B cell (primary cell): Measurements from ENCODE around the gene EEPD1. TPM values are rescaled to one million over a fixed set of nuclear protein-coding genes. Genes with fewer than 3 reads are reported as not detected.

Experiments
- ATAC-seq: fragments of 200-7000 bp; cut with Tn5 transposase; one replicate; pipeline ENCODE4 v1.10.0; 2021; ENCODE audit warnings: low read depth, mild to moderate bottlenecking, moderate number of reproducible peaks, moderate library complexity
- CTCF ChIA-PET: fragments of 350-600 bp; sonication (Branson Sonifier 250); formaldehyde crosslinking; loops from one replicate; lab custom pipeline; 2021; ENCODE audit warnings: antibody characterized with exemption, inconsistent platforms; lab: Charles Lee
- POLR2A ChIA-PET: fragments of 350-600 bp; sonication (Branson Sonifier 250); formaldehyde crosslinking; loops from one replicate; lab custom pipeline; 2021; ENCODE audit warnings: antibody characterized with exemption; lab: Charles Lee
- DNase-seq: peaks from one replicate; pipeline ENCODE4 v3.0.0; 2013
- H2AFZ ChIP-seq: 2 replicates; pipeline ENCODE4 v1.6.1; 2012; ENCODE audit warnings: mild to moderate bottlenecking, low read depth, low read length; ENCODE audit not compliant: insufficient read depth, poor library complexity, severe bottlenecking
- H3K27ac ChIP-seq, 2 donors: 1 replicate in 1 of 2; 2 replicates in 1 of 2; pipeline ENCODE4 v1.5.1; 2012 to 2013; ENCODE audit warnings: low read length in 2 of 2, mild to moderate bottlenecking in 2 of 2, moderate library complexity in 1 of 2
- H3K27me3 ChIP-seq, 4 experiments: fragments of 200-600 bp in 1 of 4; sonication (generic) in 1 of 4; replicated peaks in 1 of 4; 1 replicate in 2 of 4; 2 replicates in 2 of 4; pipeline versions ENCODE4 v1.6.1 to v1.7.0; 2013 to 2016; ENCODE audit warnings: low read length in 3 of 4, mild to moderate bottlenecking in 2 of 4, mixed read lengths in 1 of 4, moderate library complexity in 1 of 4; ENCODE audit not compliant: insufficient read depth in 4 of 4, control insufficient read depth in 3 of 4; ENCODE audit errors: control extremely low read depth in 1 of 4
- H3K36me3 ChIP-seq, 2 experiments: replicated peaks in 1 of 2; 1 replicate in 1 of 2; 2 replicates in 1 of 2; pipeline versions ENCODE4 v1.6.1 to v1.7.1; 2013; ENCODE audit warnings: low read length in 1 of 2; ENCODE audit not compliant: insufficient read depth in 2 of 2, control insufficient read depth in 1 of 2; ENCODE audit errors: control extremely low read depth in 1 of 2, extremely low read depth in 1 of 2
- H3K4me1 ChIP-seq, 2 donors: fragments of 200-600 bp in 1 of 2; sonication (generic) in 1 of 2; 1 replicate in 1 of 2; 2 replicates in 1 of 2; pipeline versions ENCODE4 v1.5.1 to v1.6.1; 2013 to 2017; ENCODE audit warnings: low read length in 2 of 2; ENCODE audit not compliant: control insufficient read depth in 2 of 2, insufficient read depth in 2 of 2
- H3K4me2 ChIP-seq: replicated peaks from 2 replicates; pipeline ENCODE3; 2012; ENCODE audit warnings: mild to moderate bottlenecking, low read depth, low read length; ENCODE audit not compliant: poor library complexity, severe bottlenecking
- H3K4me3 ChIP-seq, 5 experiments: fragments of 200-600 bp in 1 of 5; sonication (generic) in 1 of 5; 1 replicate in 3 of 5; 2 replicates in 2 of 5; pipeline versions ENCODE4 v1.5.1 to v1.7.0; 2011 to 2016; ENCODE audit warnings: low read length in 4 of 5, mild to moderate bottlenecking in 4 of 5, low read depth in 2 of 5, control low read depth in 1 of 5, moderate library complexity in 1 of 5; ENCODE audit not compliant: insufficient read depth in 1 of 5; ENCODE audit errors: control extremely low read depth in 1 of 5, extremely low read depth in 1 of 5
- H3K79me2 ChIP-seq: fragments of 200-600 bp; sonication (generic); one replicate; pipeline ENCODE4 v1.6.0; 2016; ENCODE audit warnings: low read length; ENCODE audit not compliant: control insufficient read depth, insufficient read depth
- H3K9ac ChIP-seq: fragments of 200-600 bp; sonication (generic); 2 replicates; pipeline ENCODE4 v1.6.1; 2017; ENCODE audit warnings: mild to moderate bottlenecking, low read length, moderate library complexity
- H3K9me3 ChIP-seq, 3 donors: one replicate each; pipeline versions ENCODE4 v1.6.1 to v1.7.1; 2013; ENCODE audit warnings: low read length in 2 of 3; ENCODE audit not compliant: control insufficient read depth in 2 of 3, insufficient read depth in 1 of 3; ENCODE audit errors: control extremely low read depth in 1 of 3
- H4K20me1 ChIP-seq: 2 replicates; pipeline ENCODE4 v1.6.0; 2012; ENCODE audit warnings: mild to moderate bottlenecking, low read length; ENCODE audit not compliant: insufficient read depth, control insufficient read depth, poor library complexity, severe bottlenecking
- H3K27ac Mint-ChIP-seq: one replicate; pipeline ENCODE4 v1.8.0; 2021; ENCODE audit warnings: mixed read lengths
- H3K27me3 Mint-ChIP-seq: one replicate; pipeline ENCODE4 v1.8.0; 2021; ENCODE audit warnings: mixed read lengths
- H3K4me1 Mint-ChIP-seq: one replicate; pipeline ENCODE4 v1.8.0; 2021; ENCODE audit warnings: mixed read lengths
- H3K4me3 Mint-ChIP-seq: one replicate; pipeline ENCODE4 v1.8.0; 2021; ENCODE audit warnings: mixed read lengths
- H3K9me3 Mint-ChIP-seq: one replicate; pipeline ENCODE4 v1.8.0; 2022; ENCODE audit warnings: mixed read lengths; ENCODE audit not compliant: insufficient read depth
- EZH2 ChIP-seq: IDR thresholded peaks from 2 replicates; pipeline ENCODE4 v1.6.1; 2012; ENCODE audit warnings: borderline replicate concordance, low read depth, mild to moderate bottlenecking, moderate library complexity, low read length; ENCODE audit not compliant: insufficient read depth, poor library complexity, severe bottlenecking
- WGBS: methylation state at CpG from one replicate; pipeline ENCODE4 v1.1.5; 2013; ENCODE audit warnings: missing lambda C conversion rate; ENCODE audit not compliant: insufficient coverage; 5-methylcytosine and 5-hydroxymethylcytosine counted together
- intact Hi-C: fragments of 100-400 bp; cut with micrococcal nuclease; formaldehyde crosslinking; loops from one replicate; pipeline ENCODE4 v1.10.0; 2022
- polyA plus RNA-seq: library from polyadenylated mRNA; depleted of rRNA; stranded (reverse); fragments of >200 nt; gene quantifications from 2 replicates; pipeline ENCODE4 v1.2.3, GENCODE V29; 2012
- total RNA-seq, 2 donors: library from RNA; stranded (reverse); fragments of 120-200 nt in 1 of 2; gene quantifications; 1 replicate in 1 of 2; 2 replicates in 1 of 2; pipeline versions ENCODE4 v1.2.3 to v1.2.4, GENCODE V29; 2013 to 2022
- TF ChIP-seq, protein P1 (sequence below): fragments of 200-600 bp; IDR thresholded peaks from one replicate; pipeline ENCODE4 v1.8.0; 2022; ENCODE audit warnings: antibody characterized with exemption, mild to moderate bottlenecking

Gene EEPD1
- total and polyA plus RNA-seq, 2 donors (not counting 1 experiment from before 2014, with no cell fraction given): 0.49 to 4.1 TPM

DNA sequence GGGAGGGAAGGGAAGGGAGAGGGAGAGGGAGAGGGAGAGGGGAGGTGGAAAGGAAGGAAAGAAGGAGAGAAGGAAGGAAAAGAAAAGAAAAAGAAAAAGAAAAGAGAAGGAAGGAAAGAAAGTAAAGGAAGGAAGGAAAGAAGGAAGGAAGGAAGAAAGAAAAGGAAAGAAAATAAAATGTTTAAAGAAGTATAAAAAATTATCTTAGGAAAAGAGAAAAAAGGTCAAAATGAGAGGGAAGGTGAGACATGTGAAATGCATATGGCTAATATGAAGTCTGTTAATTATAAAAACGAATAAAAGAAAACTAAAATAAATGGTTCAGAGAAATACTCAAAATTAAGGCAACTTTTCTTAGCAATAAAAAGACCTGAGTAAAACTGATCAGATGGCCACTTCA lies 190.5 kb downstream of the EEPD1 start:
- H3K9me3 Mint-ChIP-seq: no peaks in the 10 kb centered on the region
- TF ChIP-seq, protein P1, sequence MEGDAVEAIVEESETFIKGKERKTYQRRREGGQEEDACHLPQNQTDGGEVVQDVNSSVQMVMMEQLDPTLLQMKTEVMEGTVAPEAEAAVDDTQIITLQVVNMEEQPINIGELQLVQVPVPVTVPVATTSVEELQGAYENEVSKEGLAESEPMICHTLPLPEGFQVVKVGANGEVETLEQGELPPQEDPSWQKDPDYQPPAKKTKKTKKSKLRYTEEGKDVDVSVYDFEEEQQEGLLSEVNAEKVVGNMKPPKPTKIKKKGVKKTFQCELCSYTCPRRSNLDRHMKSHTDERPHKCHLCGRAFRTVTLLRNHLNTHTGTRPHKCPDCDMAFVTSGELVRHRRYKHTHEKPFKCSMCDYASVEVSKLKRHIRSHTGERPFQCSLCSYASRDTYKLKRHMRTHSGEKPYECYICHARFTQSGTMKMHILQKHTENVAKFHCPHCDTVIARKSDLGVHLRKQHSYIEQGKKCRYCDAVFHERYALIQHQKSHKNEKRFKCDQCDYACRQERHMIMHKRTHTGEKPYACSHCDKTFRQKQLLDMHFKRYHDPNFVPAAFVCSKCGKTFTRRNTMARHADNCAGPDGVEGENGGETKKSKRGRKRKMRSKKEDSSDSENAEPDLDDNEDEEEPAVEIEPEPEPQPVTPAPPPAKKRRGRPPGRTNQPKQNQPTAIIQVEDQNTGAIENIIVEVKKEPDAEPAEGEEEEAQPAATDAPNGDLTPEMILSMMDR: no peak
- no peak for TF ChIP-seq EZH2
- no peaks in the 10 kb centered on the region for H3K9me3 ChIP-seq

GRCh38 chr7:36344622-36345021 lies 191.6 kb downstream of the EEPD1 start:
- intact Hi-C loops: no loop called here
- Histone ChIP-seq H4K20me1 (no peaks in the 10 kb centered on the region), H3K9me3 (no peaks in the 10 kb centered on the region), H3K79me2 (no peaks in the 10 kb centered on the region), H3K4me2 (no peak overlapping the region), H3K27me3 (peaks cover 0 to 2% (median under 1%) of the 10 kb centered on the region in 4 experiments), H3K4me1 (no peaks in the 10 kb centered on the region), H3K27ac (no peak overlapping the region), H2AFZ (no peak overlapping the region), H3K9ac (no peak overlapping the region), H3K4me3 (no peak overlapping the region), H3K36me3 (no peaks in the 10 kb centered on the region)
- Mint-ChIP-seq H3K4me1 (no peaks in the 10 kb centered on the region), H3K27me3 (peaks cover 23% of the 10 kb centered on the region), H3K4me3 (no peak overlapping the region), H3K9me3 (no peaks in the 10 kb centered on the region), H3K27ac (no peak overlapping the region)
- POLR2A ChIA-PET: no interaction called here
- WGBS: 100% methylated on average over 1 of the region's 2 CpGs
- CTCF ChIA-PET: interaction anchor here (0.6 kb wide), 1 partner anchor 895 kb away, joined by 5 read pairs; no protein-coding TSS in a partner anchor
- DNase-seq (no peak), ATAC-seq (no peak)
- TF ChIP-seq EZH2: no peak
- TF ChIP-seq, protein P1: no peak

More for the DNA sequence above, 190.5 kb downstream of the EEPD1 start:
- H3K79me2 ChIP-seq: no peaks in the 10 kb centered on the region
- no peak overlapping the region for H3K9ac ChIP-seq
- Mint-ChIP-seq H3K4me1 (no peaks in the 10 kb centered on the region), H3K27me3 (peaks cover 27% of the 10 kb centered on the region), H3K4me3 (no peak overlapping the region), H3K27ac (no peak overlapping the region)
- H3K4me1 ChIP-seq: no peaks in the 10 kb centered on the region
- DNase-seq (no peak), ATAC-seq (no peak)
- intact Hi-C loops: no loop called here
- H4K20me1 ChIP-seq: no peaks in the 10 kb centered on the region
- ChIA-PET CTCF (no interaction called here), POLR2A (no interaction called here)
- no peak overlapping the region for H2AFZ ChIP-seq
- no peak overlapping the region for H3K4me2 ChIP-seq
- no peak overlapping the region for H3K4me3 ChIP-seq
- H3K27ac ChIP-seq: no peak overlapping the region
- WGBS: no CpG with 5 or more reads among the region's 1 CpG
- H3K36me3 ChIP-seq: no peaks in the 10 kb centered on the region
- H3K27me3 ChIP-seq: peaks cover 0 to 2% (median under 1%) of the 10 kb centered on the region in 4 experiments
